GM23338 (cell line): ENCODE results near the gene P3R3URF.

Experiments used
- ETS1 ChIP-seq: IDR thresholded peaks from 2 replicates; pipeline ENCODE4 v1.6.1; 2016; ENCODE audit warnings: antibody characterized with exemption
- EZH2 ChIP-seq: fragments of 200-600 bp; sonication (generic); IDR thresholded peaks from one replicate; pipeline ENCODE4 v1.8.0; 2017; ENCODE audit warnings: antibody characterized with exemption, mild to moderate bottlenecking, low read depth; ENCODE audit not compliant: unreplicated experiment
- EZH2phosphoT487 ChIP-seq: fragments of 200-600 bp; sonication (generic); IDR thresholded peaks from one replicate; pipeline ENCODE4 v1.8.1; 2018; ENCODE audit warnings: antibody characterized with exemption; ENCODE audit not compliant: unreplicated experiment
- JUNB ChIP-seq: IDR thresholded peaks from one replicate; pipeline ENCODE4 v1.6.1; 2016; ENCODE audit warnings: antibody characterized with exemption; ENCODE audit not compliant: unreplicated experiment
- POLR2AphosphoS5 ChIP-seq: IDR thresholded peaks from 2 replicates; pipeline ENCODE4 v1.6.1; 2016; ENCODE audit warnings: antibody characterized with exemption, low read depth
- TF ChIP-seq, protein P1 (sequence below), 2 experiments: fragments of 200-600 bp in 1 of 2; sonication (generic) in 1 of 2; conservative IDR thresholded peaks; 2 replicates each; pipeline versions ENCODE4 v1.5.1 to v1.6.1; 2016 to 2017; ENCODE audit warnings: antibody characterized with exemption in 2 of 2, low read depth in 2 of 2, mild to moderate bottlenecking in 2 of 2, moderate library complexity in 1 of 2
- TF ChIP-seq, protein P2 (sequence below): IDR thresholded peaks from one replicate; pipeline ENCODE4 v1.6.1; 2018; ENCODE audit warnings: antibody characterized with exemption; ENCODE audit not compliant: unreplicated experiment
- TF ChIP-seq, protein P3 (sequence below): fragments of 250-450 bp; sonication (Bioruptor Pico); IDR thresholded peaks from 2 replicates; pipeline ENCODE4 v1.5.0; 2020; ENCODE audit warnings: mild to moderate bottlenecking, moderate library complexity

GRCh38 chr1:46130121-46130520 is 46.2 kb downstream of the P3R3URF start:
- TF ChIP-seq, protein P1, sequence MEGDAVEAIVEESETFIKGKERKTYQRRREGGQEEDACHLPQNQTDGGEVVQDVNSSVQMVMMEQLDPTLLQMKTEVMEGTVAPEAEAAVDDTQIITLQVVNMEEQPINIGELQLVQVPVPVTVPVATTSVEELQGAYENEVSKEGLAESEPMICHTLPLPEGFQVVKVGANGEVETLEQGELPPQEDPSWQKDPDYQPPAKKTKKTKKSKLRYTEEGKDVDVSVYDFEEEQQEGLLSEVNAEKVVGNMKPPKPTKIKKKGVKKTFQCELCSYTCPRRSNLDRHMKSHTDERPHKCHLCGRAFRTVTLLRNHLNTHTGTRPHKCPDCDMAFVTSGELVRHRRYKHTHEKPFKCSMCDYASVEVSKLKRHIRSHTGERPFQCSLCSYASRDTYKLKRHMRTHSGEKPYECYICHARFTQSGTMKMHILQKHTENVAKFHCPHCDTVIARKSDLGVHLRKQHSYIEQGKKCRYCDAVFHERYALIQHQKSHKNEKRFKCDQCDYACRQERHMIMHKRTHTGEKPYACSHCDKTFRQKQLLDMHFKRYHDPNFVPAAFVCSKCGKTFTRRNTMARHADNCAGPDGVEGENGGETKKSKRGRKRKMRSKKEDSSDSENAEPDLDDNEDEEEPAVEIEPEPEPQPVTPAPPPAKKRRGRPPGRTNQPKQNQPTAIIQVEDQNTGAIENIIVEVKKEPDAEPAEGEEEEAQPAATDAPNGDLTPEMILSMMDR (conservative IDR thresholded peaks at IDR 0.05; ENCODE audit: low read depth in 2 of 2): no peak
- TF ChIP-seq EZH2 (no peak), POLR2AphosphoS5 (no peak), ETS1 (no peak), EZH2phosphoT487 (no peak), JUNB (no peak)
- TF ChIP-seq, protein P2, sequence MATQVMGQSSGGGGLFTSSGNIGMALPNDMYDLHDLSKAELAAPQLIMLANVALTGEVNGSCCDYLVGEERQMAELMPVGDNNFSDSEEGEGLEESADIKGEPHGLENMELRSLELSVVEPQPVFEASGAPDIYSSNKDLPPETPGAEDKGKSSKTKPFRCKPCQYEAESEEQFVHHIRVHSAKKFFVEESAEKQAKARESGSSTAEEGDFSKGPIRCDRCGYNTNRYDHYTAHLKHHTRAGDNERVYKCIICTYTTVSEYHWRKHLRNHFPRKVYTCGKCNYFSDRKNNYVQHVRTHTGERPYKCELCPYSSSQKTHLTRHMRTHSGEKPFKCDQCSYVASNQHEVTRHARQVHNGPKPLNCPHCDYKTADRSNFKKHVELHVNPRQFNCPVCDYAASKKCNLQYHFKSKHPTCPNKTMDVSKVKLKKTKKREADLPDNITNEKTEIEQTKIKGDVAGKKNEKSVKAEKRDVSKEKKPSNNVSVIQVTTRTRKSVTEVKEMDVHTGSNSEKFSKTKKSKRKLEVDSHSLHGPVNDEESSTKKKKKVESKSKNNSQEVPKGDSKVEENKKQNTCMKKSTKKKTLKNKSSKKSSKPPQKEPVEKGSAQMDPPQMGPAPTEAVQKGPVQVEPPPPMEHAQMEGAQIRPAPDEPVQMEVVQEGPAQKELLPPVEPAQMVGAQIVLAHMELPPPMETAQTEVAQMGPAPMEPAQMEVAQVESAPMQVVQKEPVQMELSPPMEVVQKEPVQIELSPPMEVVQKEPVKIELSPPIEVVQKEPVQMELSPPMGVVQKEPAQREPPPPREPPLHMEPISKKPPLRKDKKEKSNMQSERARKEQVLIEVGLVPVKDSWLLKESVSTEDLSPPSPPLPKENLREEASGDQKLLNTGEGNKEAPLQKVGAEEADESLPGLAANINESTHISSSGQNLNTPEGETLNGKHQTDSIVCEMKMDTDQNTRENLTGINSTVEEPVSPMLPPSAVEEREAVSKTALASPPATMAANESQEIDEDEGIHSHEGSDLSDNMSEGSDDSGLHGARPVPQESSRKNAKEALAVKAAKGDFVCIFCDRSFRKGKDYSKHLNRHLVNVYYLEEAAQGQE: no peak
- TF ChIP-seq, protein P3, sequence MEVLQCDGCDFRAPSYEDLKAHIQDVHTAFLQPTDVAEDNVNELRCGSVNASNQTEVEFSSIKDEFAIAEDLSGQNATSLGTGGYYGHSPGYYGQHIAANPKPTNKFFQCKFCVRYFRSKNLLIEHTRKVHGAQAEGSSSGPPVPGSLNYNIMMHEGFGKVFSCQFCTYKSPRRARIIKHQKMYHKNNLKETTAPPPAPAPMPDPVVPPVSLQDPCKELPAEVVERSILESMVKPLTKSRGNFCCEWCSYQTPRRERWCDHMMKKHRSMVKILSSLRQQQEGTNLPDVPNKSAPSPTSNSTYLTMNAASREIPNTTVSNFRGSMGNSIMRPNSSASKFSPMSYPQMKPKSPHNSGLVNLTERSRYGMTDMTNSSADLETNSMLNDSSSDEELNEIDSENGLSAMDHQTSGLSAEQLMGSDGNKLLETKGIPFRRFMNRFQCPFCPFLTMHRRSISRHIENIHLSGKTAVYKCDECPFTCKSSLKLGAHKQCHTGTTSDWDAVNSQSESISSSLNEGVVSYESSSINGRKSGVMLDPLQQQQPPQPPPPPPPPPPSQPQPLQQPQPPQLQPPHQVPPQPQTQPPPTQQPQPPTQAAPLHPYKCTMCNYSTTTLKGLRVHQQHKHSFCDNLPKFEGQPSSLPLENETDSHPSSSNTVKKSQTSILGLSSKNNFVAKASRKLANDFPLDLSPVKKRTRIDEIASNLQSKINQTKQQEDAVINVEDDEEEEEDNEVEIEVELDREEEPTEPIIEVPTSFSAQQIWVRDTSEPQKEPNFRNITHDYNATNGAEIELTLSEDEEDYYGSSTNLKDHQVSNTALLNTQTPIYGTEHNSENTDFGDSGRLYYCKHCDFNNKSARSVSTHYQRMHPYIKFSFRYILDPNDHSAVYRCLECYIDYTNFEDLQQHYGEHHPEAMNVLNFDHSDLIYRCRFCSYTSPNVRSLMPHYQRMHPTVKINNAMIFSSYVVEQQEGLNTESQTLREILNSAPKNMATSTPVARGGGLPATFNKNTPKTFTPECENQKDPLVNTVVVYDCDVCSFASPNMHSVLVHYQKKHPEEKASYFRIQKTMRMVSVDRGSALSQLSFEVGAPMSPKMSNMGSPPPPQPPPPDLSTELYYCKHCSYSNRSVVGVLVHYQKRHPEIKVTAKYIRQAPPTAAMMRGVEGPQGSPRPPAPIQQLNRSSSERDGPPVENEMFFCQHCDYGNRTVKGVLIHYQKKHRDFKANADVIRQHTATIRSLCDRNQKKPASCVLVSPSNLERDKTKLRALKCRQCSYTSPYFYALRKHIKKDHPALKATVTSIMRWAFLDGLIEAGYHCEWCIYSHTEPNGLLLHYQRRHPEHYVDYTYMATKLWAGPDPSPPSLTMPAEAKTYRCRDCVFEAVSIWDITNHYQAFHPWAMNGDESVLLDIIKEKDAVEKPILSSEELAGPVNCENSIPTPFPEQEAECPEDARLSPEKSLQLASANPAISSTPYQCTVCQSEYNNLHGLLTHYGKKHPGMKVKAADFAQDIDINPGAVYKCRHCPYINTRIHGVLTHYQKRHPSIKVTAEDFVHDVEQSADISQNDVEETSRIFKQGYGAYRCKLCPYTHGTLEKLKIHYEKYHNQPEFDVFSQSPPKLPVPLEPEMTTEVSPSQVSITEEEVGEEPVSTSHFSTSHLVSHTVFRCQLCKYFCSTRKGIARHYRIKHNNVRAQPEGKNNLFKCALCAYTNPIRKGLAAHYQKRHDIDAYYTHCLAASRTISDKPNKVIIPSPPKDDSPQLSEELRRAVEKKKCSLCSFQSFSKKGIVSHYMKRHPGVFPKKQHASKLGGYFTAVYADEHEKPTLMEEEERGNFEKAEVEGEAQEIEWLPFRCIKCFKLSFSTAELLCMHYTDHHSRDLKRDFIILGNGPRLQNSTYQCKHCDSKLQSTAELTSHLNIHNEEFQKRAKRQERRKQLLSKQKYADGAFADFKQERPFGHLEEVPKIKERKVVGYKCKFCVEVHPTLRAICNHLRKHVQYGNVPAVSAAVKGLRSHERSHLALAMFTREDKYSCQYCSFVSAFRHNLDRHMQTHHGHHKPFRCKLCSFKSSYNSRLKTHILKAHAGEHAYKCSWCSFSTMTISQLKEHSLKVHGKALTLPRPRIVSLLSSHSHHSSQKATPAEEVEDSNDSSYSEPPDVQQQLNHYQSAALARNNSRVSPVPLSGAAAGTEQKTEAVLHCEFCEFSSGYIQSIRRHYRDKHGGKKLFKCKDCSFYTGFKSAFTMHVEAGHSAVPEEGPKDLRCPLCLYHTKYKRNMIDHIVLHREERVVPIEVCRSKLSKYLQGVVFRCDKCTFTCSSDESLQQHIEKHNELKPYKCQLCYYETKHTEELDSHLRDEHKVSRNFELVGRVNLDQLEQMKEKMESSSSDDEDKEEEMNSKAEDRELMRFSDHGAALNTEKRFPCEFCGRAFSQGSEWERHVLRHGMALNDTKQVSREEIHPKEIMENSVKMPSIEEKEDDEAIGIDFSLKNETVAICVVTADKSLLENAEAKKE (CRISPR knock-in tag): no peak
